GM23338 (cell line): ENCODE measurements around the gene PPP4R1. TPM values are rescaled to one million over a fixed set of nuclear protein-coding genes. Genes with fewer than 3 reads are reported as not detected.

Experiments used
- ATAC-seq: fragments of 200-7000 bp; cut with Tn5 transposase; 3 replicates; pipeline ENCODE4 v1.9.1; 2020
- DNase-seq: peaks from one replicate; pipeline ENCODE4 v3.0.0-alpha.2; 2015; ENCODE audit warnings: low spot score
- H2AFZ ChIP-seq: fragments of 200-600 bp; sonication (generic); 2 replicates; pipeline ENCODE4 v1.8.0; 2016; ENCODE audit warnings: antibody characterized with exemption, mild to moderate bottlenecking, moderate library complexity
- H3F3A ChIP-seq: fragments of 200-600 bp; sonication (generic); replicated peaks from 2 replicates; pipeline ENCODE4 v1.8.0; 2017; ENCODE audit warnings: antibody characterized with exemption, mixed run types, low read depth
- H3K27ac ChIP-seq: fragments of 200-600 bp; sonication (generic); 2 replicates; pipeline ENCODE4 v1.6.1; 2016; ENCODE audit warnings: low read depth
- H3K27me3 ChIP-seq: fragments of 200-600 bp; sonication (generic); 2 replicates; pipeline ENCODE4 v1.8.0; 2016; ENCODE audit warnings: mild to moderate bottlenecking, mixed run types, moderate library complexity; ENCODE audit not compliant: insufficient read depth
- H3K36me3 ChIP-seq: fragments of 200-600 bp; sonication (generic); 2 replicates; pipeline ENCODE4 v1.8.0; 2016; ENCODE audit warnings: mild to moderate bottlenecking; ENCODE audit not compliant: insufficient read depth
- H3K4me1 ChIP-seq: fragments of 200-600 bp; sonication (generic); 2 replicates; pipeline ENCODE4 v1.8.0; 2016; ENCODE audit warnings: mild to moderate bottlenecking, moderate library complexity; ENCODE audit not compliant: insufficient read depth
- H3K4me2 ChIP-seq: fragments of 200-600 bp; sonication (generic); 2 replicates; pipeline ENCODE4 v1.7.1; 2017; ENCODE audit warnings: mixed run types
- H3K4me3 ChIP-seq: fragments of 200-600 bp; sonication (generic); 2 replicates; pipeline ENCODE4 v1.6.1; 2016; ENCODE audit warnings: mixed run types
- H3K79me2 ChIP-seq: fragments of 200-600 bp; sonication (generic); replicated peaks from 2 replicates; pipeline ENCODE4 v1.8.0; 2017; ENCODE audit warnings: mild to moderate bottlenecking; ENCODE audit not compliant: insufficient read depth
- H3K9me2 ChIP-seq: fragments of 200-600 bp; sonication (generic); 2 replicates; pipeline ENCODE4 v1.8.0; 2017; ENCODE audit not compliant: insufficient read depth
- H4K20me1 ChIP-seq: fragments of 200-600 bp; sonication (generic); replicated peaks from 2 replicates; pipeline ENCODE4 v1.8.0; 2017; ENCODE audit warnings: mild to moderate bottlenecking; ENCODE audit not compliant: insufficient read depth
- H3K27ac Mint-ChIP-seq: 2 replicates; pipeline ENCODE4 v1.8.0; 2020; ENCODE audit warnings: inconsistent platforms, mild to moderate bottlenecking, moderate library complexity, mixed read lengths
- H3K27me3 Mint-ChIP-seq: 3 replicates; pipeline ENCODE4 v1.8.0; 2022; ENCODE audit warnings: low read depth, mild to moderate bottlenecking, moderate library complexity, mixed read lengths, inconsistent platforms; ENCODE audit not compliant: insufficient read depth, poor library complexity
- H3K36me3 Mint-ChIP-seq: 3 replicates; pipeline ENCODE4 v1.8.0; 2021; ENCODE audit warnings: low read depth, mild to moderate bottlenecking, inconsistent platforms, moderate library complexity, mixed read lengths
- H3K4me1 Mint-ChIP-seq: 3 replicates; pipeline ENCODE4 v1.8.0; 2020; ENCODE audit warnings: mild to moderate bottlenecking, inconsistent platforms, mixed read lengths
- H3K4me3 Mint-ChIP-seq: 3 replicates; pipeline ENCODE4 v1.8.0; 2021; ENCODE audit warnings: moderate library complexity, mild to moderate bottlenecking, inconsistent platforms, mixed read lengths
- H3K9me3 Mint-ChIP-seq: 3 replicates; pipeline ENCODE4 v1.8.0; 2020; ENCODE audit warnings: moderate library complexity, mild to moderate bottlenecking, inconsistent platforms, mixed read lengths
- CREB1 ChIP-seq: fragments of 250-450 bp; sonication (Bioruptor Pico); IDR thresholded peaks from 2 replicates; pipeline ENCODE4 v1.5.0; 2020; ENCODE audit warnings: low read depth, mild to moderate bottlenecking, moderate library complexity
- EZH2 ChIP-seq: fragments of 200-600 bp; sonication (generic); IDR thresholded peaks from one replicate; pipeline ENCODE4 v1.8.0; 2017; ENCODE audit warnings: antibody characterized with exemption, mild to moderate bottlenecking, low read depth; ENCODE audit not compliant: unreplicated experiment
- EZH2phosphoT487 ChIP-seq: fragments of 200-600 bp; sonication (generic); IDR thresholded peaks from one replicate; pipeline ENCODE4 v1.8.1; 2018; ENCODE audit warnings: antibody characterized with exemption; ENCODE audit not compliant: unreplicated experiment
- JUNB ChIP-seq: IDR thresholded peaks from one replicate; pipeline ENCODE4 v1.6.1; 2016; ENCODE audit warnings: antibody characterized with exemption; ENCODE audit not compliant: unreplicated experiment
- NANOG ChIP-seq: IDR thresholded peaks from 2 replicates; pipeline ENCODE4 v1.6.1; 2016; ENCODE audit warnings: antibody characterized with exemption, borderline replicate concordance
- POLR2AphosphoS5 ChIP-seq: IDR thresholded peaks from 2 replicates; pipeline ENCODE4 v1.6.1; 2016; ENCODE audit warnings: antibody characterized with exemption, low read depth
- STAT1 ChIP-seq: IDR thresholded peaks from one replicate; pipeline ENCODE4 v1.6.1; 2016; ENCODE audit warnings: antibody characterized with exemption; ENCODE audit not compliant: unreplicated experiment
- ZNF114 ChIP-seq: fragments of 250-450 bp; sonication (Bioruptor Pico); IDR thresholded peaks from 2 replicates; pipeline ENCODE4 v1.5.0; 2020; ENCODE audit warnings: mild to moderate bottlenecking, moderate library complexity
- ZNF331 ChIP-seq: fragments of 250-450 bp; sonication (Bioruptor Pico); IDR thresholded peaks from 2 replicates; pipeline ENCODE4 v1.5.0; 2020; ENCODE audit warnings: low read depth, mild to moderate bottlenecking, moderate library complexity
- polyA plus RNA-seq: library from polyadenylated mRNA; unstranded; fragments of >200 nt; fragmentation: Nextera tagmentation; extraction: Ambion mirVana; gene quantifications from 2 replicates; pipeline ENCODE4 v1.2.1, GENCODE V29; 2016
- total RNA-seq: library from RNA; depleted of rRNA; stranded (reverse); fragments of >200 nt; shearing (Covaris generic); gene quantifications from 2 replicates; pipeline ENCODE4 v1.2.3, GENCODE V29; 2014
- TF ChIP-seq, protein P1 (sequence below), 2 experiments: fragments of 200-600 bp in 1 of 2; sonication (generic) in 1 of 2; conservative IDR thresholded peaks; 2 replicates each; pipeline versions ENCODE4 v1.5.1 to v1.6.1; 2016 to 2017; ENCODE audit warnings: antibody characterized with exemption in 2 of 2, low read depth in 2 of 2, mild to moderate bottlenecking in 2 of 2, moderate library complexity in 1 of 2
- TF ChIP-seq, protein P2 (sequence below): fragments of 250-450 bp; sonication (Bioruptor Pico); IDR thresholded peaks from 2 replicates; pipeline ENCODE4 v1.5.0; 2020; ENCODE audit warnings: mild to moderate bottlenecking, moderate library complexity
- TF ChIP-seq, protein P3 (sequence below): IDR thresholded peaks from one replicate; pipeline ENCODE4 v1.6.1; 2018; ENCODE audit warnings: antibody characterized with exemption; ENCODE audit not compliant: unreplicated experiment
- TF ChIP-seq, protein P4 (sequence below): IDR thresholded peaks from 2 replicates; pipeline ENCODE4 v1.6.1; 2016; ENCODE audit warnings: antibody characterized with exemption

PPP4R1 gene
- total and polyA plus RNA-seq, 2 experiments from 2014 or later: 18.1 to 79.4 TPM

DNA sequence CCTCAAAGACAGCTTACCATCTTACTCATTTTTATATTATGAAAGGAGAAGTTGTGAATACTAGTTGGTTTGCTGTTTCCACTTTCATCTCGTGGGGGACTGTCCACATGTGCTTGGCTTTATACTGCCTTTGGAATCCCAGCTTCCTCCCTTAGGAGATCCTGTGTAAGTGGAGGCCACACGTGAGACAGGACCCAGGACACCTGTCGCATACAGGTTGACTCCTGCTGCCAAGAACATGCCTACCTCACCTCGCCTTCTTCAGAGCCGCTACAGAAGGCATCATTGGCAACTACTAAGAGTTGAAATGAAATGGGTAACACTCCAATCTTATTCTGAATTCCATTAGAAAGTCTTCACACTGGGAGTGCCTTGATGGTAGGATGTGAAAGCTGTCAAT is 69.3 kb downstream of the PPP4R1 start:
- Mint-ChIP-seq H3K4me1 (peaks cover 14% of the 10 kb centered on the region), H3K36me3 (peaks cover 45% of the 10 kb centered on the region), H3K4me3 (no peak overlapping the region), H3K27ac (no peak overlapping the region), H3K9me3 (no peaks in the 10 kb centered on the region), H3K27me3 (peaks cover 7% of the 10 kb centered on the region)
- Histone ChIP-seq H3K4me1 (no peaks in the 10 kb centered on the region), H3F3A (0 out of 2 replicates have a peak, but pooled peaks cover 3% of the 10 kb centered on the region), H3K27me3 (no peaks in the 10 kb centered on the region), H3K4me2 (no peak overlapping the region), H3K9me2 (no peaks in the 10 kb centered on the region), H4K20me1 (peaks cover 9% of the 10 kb centered on the region; the same call in 1 of the 2 replicates), H3K27ac (no peak overlapping the region), H3K79me2 (no peaks in the 10 kb centered on the region), H2AFZ (no peak overlapping the region), H3K4me3 (no peak overlapping the region), H3K36me3 (peaks cover 10% of the 10 kb centered on the region)
- ATAC-seq (no peak), DNase-seq (no peak)
- no peak for TF ChIP-seq EZH2phosphoT487
- no peak for TF ChIP-seq POLR2AphosphoS5
- TF ChIP-seq, protein P1, sequence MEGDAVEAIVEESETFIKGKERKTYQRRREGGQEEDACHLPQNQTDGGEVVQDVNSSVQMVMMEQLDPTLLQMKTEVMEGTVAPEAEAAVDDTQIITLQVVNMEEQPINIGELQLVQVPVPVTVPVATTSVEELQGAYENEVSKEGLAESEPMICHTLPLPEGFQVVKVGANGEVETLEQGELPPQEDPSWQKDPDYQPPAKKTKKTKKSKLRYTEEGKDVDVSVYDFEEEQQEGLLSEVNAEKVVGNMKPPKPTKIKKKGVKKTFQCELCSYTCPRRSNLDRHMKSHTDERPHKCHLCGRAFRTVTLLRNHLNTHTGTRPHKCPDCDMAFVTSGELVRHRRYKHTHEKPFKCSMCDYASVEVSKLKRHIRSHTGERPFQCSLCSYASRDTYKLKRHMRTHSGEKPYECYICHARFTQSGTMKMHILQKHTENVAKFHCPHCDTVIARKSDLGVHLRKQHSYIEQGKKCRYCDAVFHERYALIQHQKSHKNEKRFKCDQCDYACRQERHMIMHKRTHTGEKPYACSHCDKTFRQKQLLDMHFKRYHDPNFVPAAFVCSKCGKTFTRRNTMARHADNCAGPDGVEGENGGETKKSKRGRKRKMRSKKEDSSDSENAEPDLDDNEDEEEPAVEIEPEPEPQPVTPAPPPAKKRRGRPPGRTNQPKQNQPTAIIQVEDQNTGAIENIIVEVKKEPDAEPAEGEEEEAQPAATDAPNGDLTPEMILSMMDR (conservative IDR thresholded peaks at IDR 0.05; ENCODE audit: low read depth in 2 of 2): no peak
- TF ChIP-seq ZNF331 (CRISPR knock-in tag): no peak
- TF ChIP-seq, protein P2, sequence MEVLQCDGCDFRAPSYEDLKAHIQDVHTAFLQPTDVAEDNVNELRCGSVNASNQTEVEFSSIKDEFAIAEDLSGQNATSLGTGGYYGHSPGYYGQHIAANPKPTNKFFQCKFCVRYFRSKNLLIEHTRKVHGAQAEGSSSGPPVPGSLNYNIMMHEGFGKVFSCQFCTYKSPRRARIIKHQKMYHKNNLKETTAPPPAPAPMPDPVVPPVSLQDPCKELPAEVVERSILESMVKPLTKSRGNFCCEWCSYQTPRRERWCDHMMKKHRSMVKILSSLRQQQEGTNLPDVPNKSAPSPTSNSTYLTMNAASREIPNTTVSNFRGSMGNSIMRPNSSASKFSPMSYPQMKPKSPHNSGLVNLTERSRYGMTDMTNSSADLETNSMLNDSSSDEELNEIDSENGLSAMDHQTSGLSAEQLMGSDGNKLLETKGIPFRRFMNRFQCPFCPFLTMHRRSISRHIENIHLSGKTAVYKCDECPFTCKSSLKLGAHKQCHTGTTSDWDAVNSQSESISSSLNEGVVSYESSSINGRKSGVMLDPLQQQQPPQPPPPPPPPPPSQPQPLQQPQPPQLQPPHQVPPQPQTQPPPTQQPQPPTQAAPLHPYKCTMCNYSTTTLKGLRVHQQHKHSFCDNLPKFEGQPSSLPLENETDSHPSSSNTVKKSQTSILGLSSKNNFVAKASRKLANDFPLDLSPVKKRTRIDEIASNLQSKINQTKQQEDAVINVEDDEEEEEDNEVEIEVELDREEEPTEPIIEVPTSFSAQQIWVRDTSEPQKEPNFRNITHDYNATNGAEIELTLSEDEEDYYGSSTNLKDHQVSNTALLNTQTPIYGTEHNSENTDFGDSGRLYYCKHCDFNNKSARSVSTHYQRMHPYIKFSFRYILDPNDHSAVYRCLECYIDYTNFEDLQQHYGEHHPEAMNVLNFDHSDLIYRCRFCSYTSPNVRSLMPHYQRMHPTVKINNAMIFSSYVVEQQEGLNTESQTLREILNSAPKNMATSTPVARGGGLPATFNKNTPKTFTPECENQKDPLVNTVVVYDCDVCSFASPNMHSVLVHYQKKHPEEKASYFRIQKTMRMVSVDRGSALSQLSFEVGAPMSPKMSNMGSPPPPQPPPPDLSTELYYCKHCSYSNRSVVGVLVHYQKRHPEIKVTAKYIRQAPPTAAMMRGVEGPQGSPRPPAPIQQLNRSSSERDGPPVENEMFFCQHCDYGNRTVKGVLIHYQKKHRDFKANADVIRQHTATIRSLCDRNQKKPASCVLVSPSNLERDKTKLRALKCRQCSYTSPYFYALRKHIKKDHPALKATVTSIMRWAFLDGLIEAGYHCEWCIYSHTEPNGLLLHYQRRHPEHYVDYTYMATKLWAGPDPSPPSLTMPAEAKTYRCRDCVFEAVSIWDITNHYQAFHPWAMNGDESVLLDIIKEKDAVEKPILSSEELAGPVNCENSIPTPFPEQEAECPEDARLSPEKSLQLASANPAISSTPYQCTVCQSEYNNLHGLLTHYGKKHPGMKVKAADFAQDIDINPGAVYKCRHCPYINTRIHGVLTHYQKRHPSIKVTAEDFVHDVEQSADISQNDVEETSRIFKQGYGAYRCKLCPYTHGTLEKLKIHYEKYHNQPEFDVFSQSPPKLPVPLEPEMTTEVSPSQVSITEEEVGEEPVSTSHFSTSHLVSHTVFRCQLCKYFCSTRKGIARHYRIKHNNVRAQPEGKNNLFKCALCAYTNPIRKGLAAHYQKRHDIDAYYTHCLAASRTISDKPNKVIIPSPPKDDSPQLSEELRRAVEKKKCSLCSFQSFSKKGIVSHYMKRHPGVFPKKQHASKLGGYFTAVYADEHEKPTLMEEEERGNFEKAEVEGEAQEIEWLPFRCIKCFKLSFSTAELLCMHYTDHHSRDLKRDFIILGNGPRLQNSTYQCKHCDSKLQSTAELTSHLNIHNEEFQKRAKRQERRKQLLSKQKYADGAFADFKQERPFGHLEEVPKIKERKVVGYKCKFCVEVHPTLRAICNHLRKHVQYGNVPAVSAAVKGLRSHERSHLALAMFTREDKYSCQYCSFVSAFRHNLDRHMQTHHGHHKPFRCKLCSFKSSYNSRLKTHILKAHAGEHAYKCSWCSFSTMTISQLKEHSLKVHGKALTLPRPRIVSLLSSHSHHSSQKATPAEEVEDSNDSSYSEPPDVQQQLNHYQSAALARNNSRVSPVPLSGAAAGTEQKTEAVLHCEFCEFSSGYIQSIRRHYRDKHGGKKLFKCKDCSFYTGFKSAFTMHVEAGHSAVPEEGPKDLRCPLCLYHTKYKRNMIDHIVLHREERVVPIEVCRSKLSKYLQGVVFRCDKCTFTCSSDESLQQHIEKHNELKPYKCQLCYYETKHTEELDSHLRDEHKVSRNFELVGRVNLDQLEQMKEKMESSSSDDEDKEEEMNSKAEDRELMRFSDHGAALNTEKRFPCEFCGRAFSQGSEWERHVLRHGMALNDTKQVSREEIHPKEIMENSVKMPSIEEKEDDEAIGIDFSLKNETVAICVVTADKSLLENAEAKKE (CRISPR knock-in tag): no peak
- TF ChIP-seq, protein P3, sequence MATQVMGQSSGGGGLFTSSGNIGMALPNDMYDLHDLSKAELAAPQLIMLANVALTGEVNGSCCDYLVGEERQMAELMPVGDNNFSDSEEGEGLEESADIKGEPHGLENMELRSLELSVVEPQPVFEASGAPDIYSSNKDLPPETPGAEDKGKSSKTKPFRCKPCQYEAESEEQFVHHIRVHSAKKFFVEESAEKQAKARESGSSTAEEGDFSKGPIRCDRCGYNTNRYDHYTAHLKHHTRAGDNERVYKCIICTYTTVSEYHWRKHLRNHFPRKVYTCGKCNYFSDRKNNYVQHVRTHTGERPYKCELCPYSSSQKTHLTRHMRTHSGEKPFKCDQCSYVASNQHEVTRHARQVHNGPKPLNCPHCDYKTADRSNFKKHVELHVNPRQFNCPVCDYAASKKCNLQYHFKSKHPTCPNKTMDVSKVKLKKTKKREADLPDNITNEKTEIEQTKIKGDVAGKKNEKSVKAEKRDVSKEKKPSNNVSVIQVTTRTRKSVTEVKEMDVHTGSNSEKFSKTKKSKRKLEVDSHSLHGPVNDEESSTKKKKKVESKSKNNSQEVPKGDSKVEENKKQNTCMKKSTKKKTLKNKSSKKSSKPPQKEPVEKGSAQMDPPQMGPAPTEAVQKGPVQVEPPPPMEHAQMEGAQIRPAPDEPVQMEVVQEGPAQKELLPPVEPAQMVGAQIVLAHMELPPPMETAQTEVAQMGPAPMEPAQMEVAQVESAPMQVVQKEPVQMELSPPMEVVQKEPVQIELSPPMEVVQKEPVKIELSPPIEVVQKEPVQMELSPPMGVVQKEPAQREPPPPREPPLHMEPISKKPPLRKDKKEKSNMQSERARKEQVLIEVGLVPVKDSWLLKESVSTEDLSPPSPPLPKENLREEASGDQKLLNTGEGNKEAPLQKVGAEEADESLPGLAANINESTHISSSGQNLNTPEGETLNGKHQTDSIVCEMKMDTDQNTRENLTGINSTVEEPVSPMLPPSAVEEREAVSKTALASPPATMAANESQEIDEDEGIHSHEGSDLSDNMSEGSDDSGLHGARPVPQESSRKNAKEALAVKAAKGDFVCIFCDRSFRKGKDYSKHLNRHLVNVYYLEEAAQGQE: no peak
- TF ChIP-seq ZNF114 (CRISPR knock-in tag): no peak
- TF ChIP-seq, protein P4, sequence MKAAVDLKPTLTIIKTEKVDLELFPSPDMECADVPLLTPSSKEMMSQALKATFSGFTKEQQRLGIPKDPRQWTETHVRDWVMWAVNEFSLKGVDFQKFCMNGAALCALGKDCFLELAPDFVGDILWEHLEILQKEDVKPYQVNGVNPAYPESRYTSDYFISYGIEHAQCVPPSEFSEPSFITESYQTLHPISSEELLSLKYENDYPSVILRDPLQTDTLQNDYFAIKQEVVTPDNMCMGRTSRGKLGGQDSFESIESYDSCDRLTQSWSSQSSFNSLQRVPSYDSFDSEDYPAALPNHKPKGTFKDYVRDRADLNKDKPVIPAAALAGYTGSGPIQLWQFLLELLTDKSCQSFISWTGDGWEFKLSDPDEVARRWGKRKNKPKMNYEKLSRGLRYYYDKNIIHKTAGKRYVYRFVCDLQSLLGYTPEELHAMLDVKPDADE: no peak
- no peak for TF ChIP-seq EZH2
- TF ChIP-seq CREB1: no peak
- TF ChIP-seq STAT1: no peak
- no peak for TF ChIP-seq NANOG
- no peak for TF ChIP-seq JUNB
